ENCODE results near the gene NTM. TPM values are rescaled to one million over a fixed set of nuclear protein-coding genes. Genes with fewer than 3 reads are reported as not detected.
A peak's percentile ranks its signal among the peaks of the same experiment; 100 is the strongest.

NTM gene
- total RNA-seq, 2 donors from 2014 or later = 1.0 to 1.7 TPM

GRCh38 chr11:131867457-131868257 lies 497.2 kb downstream of the NTM start:
- intact Hi-C loops (cut with DNase I, micrococcal nuclease) = loop anchor here in 1 of 2 donors (5.0 kb wide), 2 partner anchors 160 to 260 kb away; no protein-coding TSS in a partner anchor
- peak; percentile 38 to 54 for DNase-seq
- no peak for ATAC-seq

- intact Hi-C loops (cut with DNase I, micrococcal nuclease) = loop anchor here in 1 of 2 donors (5.0 kb wide), 2 partner anchors 158 to 258 kb away; no protein-coding TSS in a partner anchor
- ATAC-seq (no peak), DNase-seq (no peak)
Measured at GRCh38 chr11:131868629-131869507, 498.5 kb downstream of the NTM start.

- no peak for DNase-seq
- no peak for ATAC-seq
- intact Hi-C loops (cut with DNase I, micrococcal nuclease) = no loop called here
Measured at GRCh38 chr11:131870305-131870704, 499.9 kb downstream of the NTM start.

GRCh38 chr11:131871006-131871405 lies 500.6 kb downstream of the NTM start:
- intact Hi-C loops (cut with DNase I, micrococcal nuclease) = no loop called here
- DNase-seq (no peak), ATAC-seq (no peak)

GRCh38 chr11:131874070-131874469 lies 503.7 kb downstream of the NTM start:
- ATAC-seq (no peak), DNase-seq (no peak)
- intact Hi-C loops (cut with DNase I, micrococcal nuclease) = no loop called here

- no peak for ATAC-seq
- DNase-seq = peak in 1 of 2 donors; percentile 5
- intact Hi-C loops (cut with DNase I, micrococcal nuclease) = no loop called here
Measured at GRCh38 chr11:131875611-131876010, 505.2 kb downstream of the NTM start.

GRCh38 chr11:131877246-131877942 lies 507.0 kb downstream of the NTM start:
- ATAC-seq (no peak), DNase-seq (no peak)
- intact Hi-C loops (cut with DNase I, micrococcal nuclease) = no loop called here

GRCh38 chr11:131880316-131880715 lies 509.9 kb downstream of the NTM start:
- intact Hi-C loops (cut with DNase I, micrococcal nuclease) = no loop called here
- ATAC-seq (no peak), DNase-seq (no peak)

GRCh38 chr11:131880976-131881375 lies 510.6 kb downstream of the NTM start:
- intact Hi-C loops (cut with DNase I, micrococcal nuclease) = no loop called here
- DNase-seq (no peak), ATAC-seq (no peak)

GRCh38 chr11:131883332-131883731 lies 512.9 kb downstream of the NTM start:
- intact Hi-C loops (cut with DNase I, micrococcal nuclease) = no loop called here
- no peak for ATAC-seq
- DNase-seq = no peak

GRCh38 chr11:131884461-131885073 lies 514.2 kb downstream of the NTM start:
- DNase-seq (no peak), ATAC-seq (no peak)
- intact Hi-C loops (cut with DNase I, micrococcal nuclease) = no loop called here

GRCh38 chr11:131885431-131885830 lies 515.0 kb downstream of the NTM start:
- intact Hi-C loops (cut with DNase I, micrococcal nuclease) = no loop called here
- ATAC-seq = no peak
- no peak for DNase-seq

GRCh38 chr11:131886201-131886600 lies 515.8 kb downstream of the NTM start:
- intact Hi-C loops (cut with DNase I, micrococcal nuclease) = no loop called here
- no peak for ATAC-seq

GRCh38 chr11:131888230-131888855 lies 517.9 kb downstream of the NTM start:
- intact Hi-C loops (cut with DNase I, micrococcal nuclease) = no loop called here
- DNase-seq (no peak), ATAC-seq (no peak)

More at GRCh38 chr11:131886201-131886600, 515.8 kb downstream of the NTM start:
- DNase-seq = no peak

- DNase-seq (no peak), ATAC-seq (no peak)
- intact Hi-C loops (cut with DNase I, micrococcal nuclease) = no loop called here
Measured at GRCh38 chr11:131889146-131889577, 518.7 kb downstream of the NTM start.

- intact Hi-C loops (cut with DNase I, micrococcal nuclease) = no loop called here
- no peak for ATAC-seq
- DNase-seq = no peak
Measured at GRCh38 chr11:131889760-131890581, 519.6 kb downstream of the NTM start.

GRCh38 chr11:131893103-131893890 lies 522.9 kb downstream of the NTM start:
- intact Hi-C loops (cut with DNase I, micrococcal nuclease) = no loop called here
- no peak for DNase-seq
- no peak for ATAC-seq
